MM.1S (cell line): ENCODE measurements around the gene EPB41.

Source experiments
- EZH2phosphoT487 ChIP-seq: fragments of 300-600 bp; sonication (generic); IDR thresholded peaks from 2 replicates; pipeline ENCODE4 v1.6.1; 2018; ENCODE audit warnings: antibody characterized with exemption, low read length
- TF ChIP-seq, protein P1 (sequence below): fragments of 300-600 bp; sonication (generic); IDR thresholded peaks from 2 replicates; pipeline ENCODE4 v1.5.1; 2016; ENCODE audit warnings: antibody characterized with exemption, low read length, mixed read lengths

DNA sequence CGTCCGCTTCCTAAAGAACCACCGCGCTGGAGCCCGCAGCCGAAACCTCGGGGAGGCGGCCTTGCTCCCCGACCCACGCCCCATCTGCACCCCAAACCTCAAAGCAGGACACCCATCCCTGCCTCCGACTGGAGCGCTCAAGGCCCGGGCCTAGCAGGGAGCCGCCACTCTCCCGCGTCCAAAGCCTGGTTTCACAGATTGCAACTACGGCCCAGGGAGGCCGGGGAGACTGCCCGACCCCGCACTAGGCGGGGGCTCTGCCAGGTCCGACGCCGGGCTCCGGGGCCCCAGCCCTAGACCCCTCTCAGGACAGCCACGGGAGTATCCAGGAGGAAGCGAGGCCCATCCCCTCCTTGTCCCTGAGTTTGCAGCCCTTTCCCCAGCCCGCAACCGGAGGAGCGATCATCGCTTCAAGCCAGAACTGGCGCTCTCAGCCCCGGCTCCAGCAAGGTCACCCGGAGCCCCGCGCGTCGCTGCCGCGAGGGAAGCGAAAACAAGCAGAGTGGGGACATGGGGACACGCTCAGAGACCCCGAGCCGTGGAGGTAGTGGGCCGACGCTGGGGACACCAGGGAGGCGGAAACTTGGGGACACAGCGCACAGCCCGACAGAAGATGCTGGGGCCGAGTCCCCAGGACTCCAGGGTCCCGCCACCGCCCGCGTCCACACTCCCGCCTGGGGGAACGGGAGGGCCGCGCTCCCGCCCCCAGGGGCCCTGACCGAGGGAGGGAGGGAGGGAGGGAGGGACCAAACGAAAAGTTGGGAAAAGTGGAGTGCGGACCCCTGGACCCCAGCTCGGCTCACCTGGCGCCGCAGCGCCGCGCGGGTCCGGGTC lies 208.9 kb downstream of the EPB41 start:
- TF ChIP-seq, protein P1, sequence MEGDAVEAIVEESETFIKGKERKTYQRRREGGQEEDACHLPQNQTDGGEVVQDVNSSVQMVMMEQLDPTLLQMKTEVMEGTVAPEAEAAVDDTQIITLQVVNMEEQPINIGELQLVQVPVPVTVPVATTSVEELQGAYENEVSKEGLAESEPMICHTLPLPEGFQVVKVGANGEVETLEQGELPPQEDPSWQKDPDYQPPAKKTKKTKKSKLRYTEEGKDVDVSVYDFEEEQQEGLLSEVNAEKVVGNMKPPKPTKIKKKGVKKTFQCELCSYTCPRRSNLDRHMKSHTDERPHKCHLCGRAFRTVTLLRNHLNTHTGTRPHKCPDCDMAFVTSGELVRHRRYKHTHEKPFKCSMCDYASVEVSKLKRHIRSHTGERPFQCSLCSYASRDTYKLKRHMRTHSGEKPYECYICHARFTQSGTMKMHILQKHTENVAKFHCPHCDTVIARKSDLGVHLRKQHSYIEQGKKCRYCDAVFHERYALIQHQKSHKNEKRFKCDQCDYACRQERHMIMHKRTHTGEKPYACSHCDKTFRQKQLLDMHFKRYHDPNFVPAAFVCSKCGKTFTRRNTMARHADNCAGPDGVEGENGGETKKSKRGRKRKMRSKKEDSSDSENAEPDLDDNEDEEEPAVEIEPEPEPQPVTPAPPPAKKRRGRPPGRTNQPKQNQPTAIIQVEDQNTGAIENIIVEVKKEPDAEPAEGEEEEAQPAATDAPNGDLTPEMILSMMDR = no peak
- TF ChIP-seq EZH2phosphoT487 = no peak
